Keratinocyte (primary cell): ENCODE results near the gene IQGAP3. TPM values are rescaled to one million over a fixed set of nuclear protein-coding genes. Genes with fewer than 3 reads are reported as not detected.
A peak's percentile ranks its signal among the peaks of the same experiment; 100 is the strongest.

ENCODE experiments used
- DNase-seq: peaks from one replicate; pipeline ENCODE4 v3.0.0-alpha.2; 2011; ENCODE audit warnings: low read depth, missing footprints, low spot score
- FAIRE-seq: peaks from 2 replicates; lab custom pipeline; 2011; peaks lifted over from hg19 to GRCh38; lab: Jason Lieb, UNC
- H2AFZ ChIP-seq: 2 replicates; pipeline ENCODE4 v1.6.0; 2012; ENCODE audit warnings: low read length, control low read depth, inconsistent platforms; ENCODE audit not compliant: control insufficient read depth
- H3K27ac ChIP-seq: 2 replicates; pipeline ENCODE4 v1.5.1; 2011; ENCODE audit warnings: low read length; ENCODE audit not compliant: control insufficient read depth, insufficient read depth
- H3K27me3 ChIP-seq: 3 replicates; pipeline ENCODE4 v1.6.0; 2011; ENCODE audit warnings: low read length; ENCODE audit not compliant: control insufficient read depth, insufficient read depth; ENCODE audit errors: extremely low read depth
- H3K36me3 ChIP-seq, 2 experiments: 2 replicates in 1 of 2; 3 replicates in 1 of 2; pipeline ENCODE4 v1.5.1; 2011; ENCODE audit warnings: low read length in 2 of 2, mild to moderate bottlenecking in 1 of 2; ENCODE audit not compliant: control insufficient read depth in 2 of 2, insufficient read depth in 2 of 2; ENCODE audit errors: extremely low read depth in 1 of 2
- H3K4me1 ChIP-seq: 3 replicates; pipeline ENCODE4 v1.5.1; 2011; ENCODE audit warnings: low read length; ENCODE audit not compliant: control insufficient read depth, insufficient read depth; ENCODE audit errors: extremely low read depth
- H3K4me2 ChIP-seq: 3 replicates; pipeline ENCODE4 v1.6.0; 2011; ENCODE audit warnings: low read depth, low read length; ENCODE audit not compliant: control insufficient read depth, insufficient read depth; ENCODE audit errors: extremely low read depth
- H3K4me3 ChIP-seq, 3 experiments: fragments of 200-600 bp in 1 of 3; sonication (generic) in 1 of 3; 2 replicates in 2 of 3; 3 replicates in 1 of 3; pipeline ENCODE4 v1.5.1; 2011 to 2016; ENCODE audit warnings: low read length in 3 of 3, mild to moderate bottlenecking in 3 of 3, control low read depth in 2 of 3, inconsistent platforms in 1 of 3, low read depth in 1 of 3, mixed read lengths in 1 of 3, mixed run types in 1 of 3, moderate library complexity in 1 of 3; ENCODE audit not compliant: control insufficient read depth in 2 of 3, insufficient read depth in 2 of 3; ENCODE audit errors: extremely low read depth in 1 of 3
- H3K79me2 ChIP-seq: 2 replicates; pipeline ENCODE4 v1.6.0; 2012; ENCODE audit warnings: low read length; ENCODE audit not compliant: control insufficient read depth, insufficient read depth
- H3K9ac ChIP-seq: 3 replicates; pipeline ENCODE4 v1.6.0; 2011; ENCODE audit warnings: low read length; ENCODE audit not compliant: control insufficient read depth, insufficient read depth; ENCODE audit errors: extremely low read depth
- H3K9me1 ChIP-seq: 3 replicates; pipeline ENCODE4 v1.6.0; 2011; ENCODE audit warnings: low read length; ENCODE audit not compliant: control insufficient read depth, insufficient read depth; ENCODE audit errors: extremely low read depth
- H3K9me3 ChIP-seq: 2 replicates; pipeline ENCODE4 v1.5.1; 2012; ENCODE audit warnings: low read depth, low read length; ENCODE audit not compliant: control insufficient read depth
- H4K20me1 ChIP-seq: 3 replicates; pipeline ENCODE4 v1.6.0; 2011; ENCODE audit warnings: low read length; ENCODE audit not compliant: control insufficient read depth, insufficient read depth; ENCODE audit errors: extremely low read depth
- CTCF ChIP-seq, 3 experiments: IDR thresholded peaks in 1 of 3; conservative IDR thresholded peaks in 1 of 3; optimal IDR thresholded peaks in 1 of 3; 2 replicates in 2 of 3; 3 replicates in 1 of 3; pipeline versions ENCODE3 to v1.5.1; 2011; ENCODE audit warnings: low read length in 3 of 3, mild to moderate bottlenecking in 3 of 3, moderate library complexity in 2 of 3, control low read depth in 1 of 3, inconsistent platforms in 1 of 3; ENCODE audit not compliant: insufficient read depth in 2 of 3; ENCODE audit errors: extremely low read depth in 1 of 3
- EZH2 ChIP-seq: IDR thresholded peaks from one replicate; pipeline ENCODE4 v1.6.1; 2012; ENCODE audit warnings: inconsistent platforms, mild to moderate bottlenecking, low read length, moderate library complexity
- dilution Hi-C: fragments of 300-500 bp; cut with MboI; formaldehyde crosslinking; loops from one replicate; pipeline ENCODE4 v1.7.0; 2020; ENCODE audit warnings: low sequenced_read_pairs; ENCODE audit not compliant: extremely low pct_ligation_motif_present
- polyA minus RNA-seq, 3 experiments: library from RNA; depleted of rRNA, polyadenylated mRNA; stranded (reverse); fragments of >200 nt; gene quantifications; 1 replicate in 1 of 3; 2 replicates in 1 of 3; 3 replicates in 1 of 3; pipeline ENCODE4 v1.2.3, GENCODE V29; 2011
- polyA plus RNA-seq, 5 experiments: library from polyadenylated mRNA; depleted of rRNA in 3 of 5; stranded (reverse) in 3 of 5; stranded (forward) in 1 of 5; unstranded in 1 of 5; fragments of >200 nt; gene quantifications; 1 replicate in 1 of 5; 2 replicates in 3 of 5; 3 replicates in 1 of 5; pipeline versions ENCODE4 v1.2.1 to v1.2.3, GENCODE V29; 2011 to 2012; ENCODE audit warnings: missing spikeins in 2 of 5, low read depth in 1 of 5, low replicate concordance in 1 of 5

The IQGAP3 gene
- polyA plus RNA-seq (1.5 to 5.7 TPM (median 5.3 TPM) in 3 replicates), polyA minus RNA-seq (1.8 to 21.8 TPM (median 13.0 TPM) in 3 replicates)
- 0.07 TPM for polyA plus RNA-seq (2011; ENCODE audit: low read depth)
- polyA plus RNA-seq (2011; cell fraction: cytosol; rRNA removed), result 0.73 and 0.81 TPM in 2 replicates
- 5.6 and 6.2 TPM in 2 replicates for polyA plus RNA-seq (2011; cell fraction: nucleus; rRNA removed)
- 0.10 and 5.7 TPM in 2 replicates for polyA plus RNA-seq (2012; ENCODE audit: low replicate concordance)
- 1.7 TPM for polyA minus RNA-seq (2011; cell fraction: cytosol; rRNA and poly(A)+ RNA removed)
- polyA minus RNA-seq (2011; cell fraction: nucleus; rRNA and poly(A)+ RNA removed), result 2.0 and 2.4 TPM in 2 replicates

GRCh38 chr1:156571919-156572662 lies at the start of gene IQGAP3:
TSS of gene IQGAP3 (minus strand) at chr1:156572565. CDS start at chr1:156572529, 36 bp downstream.
- peak within 1 kb of the TSS; percentile 88 for H3K27ac ChIP-seq
- H3K9me3 ChIP-seq, result no peaks in the 10 kb centered on the region
- DNase-seq, result no peak
- peak within 1 kb of the TSS; percentile 56 to 87 (median 74) for H3K4me3 ChIP-seq
- no peak for FAIRE-seq
- H3K9ac ChIP-seq, result peak within 1 kb of the TSS; percentile 84
- H3K9me1 ChIP-seq, result no peaks in the 10 kb centered on the region
- H3K27me3 ChIP-seq, result no peaks in the 10 kb centered on the region
- peaks cover 0 to 5% of the 10 kb centered on the region in 2 experiments for H3K36me3 ChIP-seq
- peak within 1 kb of the TSS; percentile 73 for H2AFZ ChIP-seq
- TF ChIP-seq CTCF (optimal IDR thresholded peaks at IDR 0.05 in 1 of 3, IDR thresholded peaks at IDR 0.05 in 1 of 3, conservative IDR thresholded peaks at IDR 0.05 in 1 of 3; ENCODE audit: extremely low read depth in 1 of 3, insufficient read depth in 2 of 3, low read length in 3 of 3), result no peak
- TF ChIP-seq EZH2, result no peak
- H3K79me2 ChIP-seq, result peaks cover 20% of the 10 kb centered on the region
- dilution Hi-C loops, result no loop called here
- peaks cover 19% of the 10 kb centered on the region for H3K4me1 ChIP-seq
- H3K4me2 ChIP-seq, result peak within 1 kb of the TSS; percentile 98
- no peaks in the 10 kb centered on the region for H4K20me1 ChIP-seq

- H3K27me3 ChIP-seq, result peaks cover 38% of the 10 kb centered on the region
- TF ChIP-seq EZH2 (no peak), CTCF (optimal IDR thresholded peaks at IDR 0.05 in 1 of 3, IDR thresholded peaks at IDR 0.05 in 1 of 3, conservative IDR thresholded peaks at IDR 0.05 in 1 of 3; ENCODE audit: extremely low read depth in 1 of 3, insufficient read depth in 2 of 3, low read length in 3 of 3) (no peak)
- H4K20me1 ChIP-seq, result no peaks in the 10 kb centered on the region
- no peaks in the 10 kb centered on the region for H3K9me1 ChIP-seq
- no peak for FAIRE-seq
- H3K27ac ChIP-seq, result no peak overlapping the region
- no peaks in the 10 kb centered on the region for H3K36me3 ChIP-seq
- no peak overlapping the region for H3K4me2 ChIP-seq
- no peak overlapping the region for H3K9ac ChIP-seq
- dilution Hi-C loops, result no loop called here
- no peaks in the 10 kb centered on the region for H3K9me3 ChIP-seq
- H3K4me1 ChIP-seq, result no peaks in the 10 kb centered on the region
- no peak overlapping the region for H3K4me3 ChIP-seq
- H2AFZ ChIP-seq, result no peak overlapping the region
- no peak for DNase-seq
- H3K79me2 ChIP-seq, result no peaks in the 10 kb centered on the region
These were observed 47.2 kb upstream of the IQGAP3 start for GRCh38 chr1:156619582-156619955.
